HEK293 (cell line): ENCODE data around the gene FAM43A.

Experiments
- CTCF ChIA-PET: fragments of 350-600 bp; formaldehyde crosslinking; extraction: SDS; loops from one replicate; lab custom pipeline; 2021; ENCODE audit warnings: antibody characterized with exemption; lab: Yijun Ruan, JAX
- POLR2A ChIA-PET: fragments of 300-600 bp; formaldehyde crosslinking; extraction: SDS; loops from one replicate; lab custom pipeline; 2020; ENCODE audit warnings: antibody characterized with exemption, inconsistent platforms; lab: Yijun Ruan, JAX
- H3K27ac ChIP-seq: fragments of 200-500 bp; sonication (Bioruptor generic); 2 replicates; pipeline ENCODE4 v1.5.1; 2014; ENCODE audit warnings: low read depth, low read length, control low read depth, inconsistent platforms; ENCODE audit errors: extremely low read depth
- H3K36me3 ChIP-seq, 2 experiments: fragments of 200-500 bp in 1 of 2; sonication (Bioruptor generic) in 1 of 2; 1 replicate in 1 of 2; 2 replicates in 1 of 2; pipeline ENCODE4 v1.5.1; 2014 to 2017; ENCODE audit warnings: inconsistent platforms in 2 of 2, low read length in 2 of 2; ENCODE audit not compliant: control insufficient read depth in 2 of 2, insufficient read depth in 1 of 2
- H3K4me1 ChIP-seq: fragments of 200-500 bp; sonication (Bioruptor generic); 2 replicates; pipeline ENCODE4 v1.5.1; 2014; ENCODE audit warnings: mild to moderate bottlenecking, low read length, inconsistent platforms; ENCODE audit not compliant: control insufficient read depth, insufficient read depth
- H3K4me3 ChIP-seq: 2 replicates; pipeline ENCODE4 v1.5.1; 2011; ENCODE audit warnings: low read depth, mild to moderate bottlenecking, control low read depth, low read length, moderate library complexity
- H3K9me3 ChIP-seq: fragments of 200-500 bp; sonication (Bioruptor generic); 2 replicates; pipeline ENCODE4 v1.5.1; 2014; ENCODE audit warnings: low read depth, low read length, inconsistent platforms; ENCODE audit not compliant: control insufficient read depth, insufficient read depth
- IKZF3 ChIP-seq: fragments of 450-650 bp; IDR thresholded peaks from 2 replicates; pipeline ENCODE4 v1.5.0; 2018; ENCODE audit warnings: missing biosample characterization, mild to moderate bottlenecking, missing genetic modification characterization, moderate library complexity
- PRDM10 ChIP-seq: fragments of 450-650 bp; formaldehyde crosslinking; IDR thresholded peaks from 2 replicates; pipeline ENCODE4 v1.5.1; 2016; ENCODE audit warnings: missing biosample characterization, missing genetic modification characterization
- SP2 ChIP-seq: fragments of 450-650 bp; formaldehyde crosslinking; IDR thresholded peaks from 2 replicates; pipeline ENCODE4 v1.5.1; 2016; ENCODE audit warnings: missing biosample characterization, missing genetic modification characterization
- SP7 ChIP-seq: fragments of 450-650 bp; formaldehyde crosslinking; IDR thresholded peaks from 2 replicates; pipeline ENCODE4 v1.5.1; 2016; ENCODE audit warnings: missing biosample characterization, missing genetic modification characterization
- ZEB2 ChIP-seq: fragments of 450-650 bp; formaldehyde crosslinking; IDR thresholded peaks from 2 replicates; pipeline ENCODE4 v1.5.1; 2016; ENCODE audit warnings: missing biosample characterization, missing genetic modification characterization
- ZNF114 ChIP-seq: fragments of 450-650 bp; formaldehyde crosslinking; IDR thresholded peaks from 2 replicates; pipeline ENCODE4 v1.5.0; 2017; ENCODE audit warnings: missing biosample characterization, missing genetic modification characterization
- ZNF302 ChIP-seq: fragments of 450-650 bp; formaldehyde crosslinking; IDR thresholded peaks from 2 replicates; pipeline ENCODE4 v1.5.1; 2016; ENCODE audit warnings: missing biosample characterization, missing genetic modification characterization, low read depth
- ZNF488 ChIP-seq: fragments of 450-650 bp; formaldehyde crosslinking; IDR thresholded peaks from 2 replicates; pipeline ENCODE4 v1.5.1; 2016; ENCODE audit warnings: missing biosample characterization, missing genetic modification characterization
- ZNF624 ChIP-seq: fragments of 450-650 bp; formaldehyde crosslinking; IDR thresholded peaks from 2 replicates; pipeline ENCODE4 v1.5.1; 2017; ENCODE audit warnings: missing biosample characterization, missing genetic modification characterization
- ZNF747 ChIP-seq: fragments of 450-650 bp; formaldehyde crosslinking; IDR thresholded peaks from 2 replicates; pipeline ENCODE4 v1.5.1; 2016; ENCODE audit warnings: missing biosample characterization, missing genetic modification characterization
- ZNF837 ChIP-seq: fragments of 450-650 bp; formaldehyde crosslinking; IDR thresholded peaks from 2 replicates; pipeline ENCODE4 v1.5.1; 2016; ENCODE audit warnings: missing biosample characterization, missing genetic modification characterization
- TF ChIP-seq, protein P1 (sequence below): fragments of 450-650 bp; formaldehyde crosslinking; IDR thresholded peaks from 2 replicates; pipeline ENCODE4 v1.5.1; 2016; ENCODE audit warnings: missing biosample characterization, missing genetic modification characterization
- TF ChIP-seq, protein P2 (sequence below): fragments of 450-650 bp; formaldehyde crosslinking; IDR thresholded peaks from 2 replicates; pipeline ENCODE4 v1.5.1; 2017; ENCODE audit warnings: missing biosample characterization, missing genetic modification characterization
- TF ChIP-seq, protein P3 (sequence below): fragments of 450-650 bp; formaldehyde crosslinking; IDR thresholded peaks from 2 replicates; pipeline ENCODE4 v1.5.1; 2016; ENCODE audit warnings: missing biosample characterization, missing genetic modification characterization

The FAM43A gene

GRCh38 chr3:194637541-194638400 is 47.9 kb upstream of the FAM43A start:
- Histone ChIP-seq H3K36me3 (peaks cover 0 to 25% of the 10 kb centered on the region in 2 experiments; a peak in 1 of 3 replicates), H3K4me1 (no peaks in the 10 kb centered on the region), H3K27ac (no peak overlapping the region), H3K9me3 (no peaks in the 10 kb centered on the region), H3K4me3 (no peak overlapping the region)
- POLR2A ChIA-PET, result no interaction called here
- CTCF ChIA-PET, result no interaction called here
- TF ChIP-seq ZNF747 (tag by site-specific recombination) (no peak), IKZF3 (tag by site-specific recombination) (no peak), ZNF114 (tag by site-specific recombination) (no peak), PRDM10 (tag by site-specific recombination) (peak; percentile 69)
- TF ChIP-seq, protein P1, sequence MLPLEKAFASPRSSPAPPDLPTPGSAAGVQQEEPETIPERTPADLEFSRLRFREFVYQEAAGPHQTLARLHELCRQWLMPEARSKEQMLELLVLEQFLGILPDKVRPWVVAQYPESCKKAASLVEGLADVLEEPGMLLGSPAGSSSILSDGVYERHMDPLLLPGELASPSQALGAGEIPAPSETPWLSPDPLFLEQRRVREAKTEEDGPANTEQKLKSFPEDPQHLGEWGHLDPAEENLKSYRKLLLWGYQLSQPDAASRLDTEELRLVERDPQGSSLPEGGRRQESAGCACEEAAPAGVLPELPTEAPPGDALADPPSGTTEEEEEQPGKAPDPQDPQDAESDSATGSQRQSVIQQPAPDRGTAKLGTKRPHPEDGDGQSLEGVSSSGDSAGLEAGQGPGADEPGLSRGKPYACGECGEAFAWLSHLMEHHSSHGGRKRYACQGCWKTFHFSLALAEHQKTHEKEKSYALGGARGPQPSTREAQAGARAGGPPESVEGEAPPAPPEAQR (tag by site-specific recombination), result no peak

DNA sequence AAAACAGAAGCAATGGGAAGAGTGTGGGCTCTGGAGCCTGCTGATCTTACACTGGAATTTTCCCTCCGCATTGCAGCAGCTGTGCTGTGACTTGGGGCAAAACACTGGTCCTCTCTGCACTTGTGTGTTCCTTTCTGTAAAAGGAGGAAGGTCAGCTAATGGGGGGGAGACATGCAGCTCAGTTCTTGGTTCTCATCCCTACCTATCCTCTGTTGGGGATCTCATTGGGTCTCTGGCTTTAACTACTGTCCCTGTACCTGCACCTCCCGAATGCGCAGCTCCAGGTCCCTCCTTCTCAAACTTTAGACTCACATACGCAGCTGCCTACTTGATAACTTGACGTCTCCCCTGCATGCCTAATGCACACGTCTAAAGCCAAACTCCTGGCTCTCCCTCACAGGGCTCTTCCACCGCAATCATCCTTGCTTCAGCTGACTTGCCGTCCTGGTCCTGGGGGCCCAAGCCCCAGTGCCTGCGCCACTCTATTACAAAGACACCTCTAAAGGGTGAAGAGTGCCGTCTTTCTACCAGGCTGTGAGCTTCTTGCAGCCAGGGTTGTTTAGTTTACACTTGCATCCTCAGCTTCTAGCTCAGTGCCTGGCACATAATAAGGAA is 46.6 kb upstream of the FAM43A start:
- Histone ChIP-seq H3K4me3 (no peak overlapping the region), H3K36me3 (peaks cover 0 to 36% of the 10 kb centered on the region in 2 experiments; a peak in 1 of 3 replicates), H3K27ac (no peak overlapping the region), H3K9me3 (no peaks in the 10 kb centered on the region), H3K4me1 (no peaks in the 10 kb centered on the region)
- CTCF ChIA-PET, result no interaction called here
- POLR2A ChIA-PET, result no interaction called here
- TF ChIP-seq ZEB2 (tag by site-specific recombination), result no peak
- TF ChIP-seq, protein P2, sequence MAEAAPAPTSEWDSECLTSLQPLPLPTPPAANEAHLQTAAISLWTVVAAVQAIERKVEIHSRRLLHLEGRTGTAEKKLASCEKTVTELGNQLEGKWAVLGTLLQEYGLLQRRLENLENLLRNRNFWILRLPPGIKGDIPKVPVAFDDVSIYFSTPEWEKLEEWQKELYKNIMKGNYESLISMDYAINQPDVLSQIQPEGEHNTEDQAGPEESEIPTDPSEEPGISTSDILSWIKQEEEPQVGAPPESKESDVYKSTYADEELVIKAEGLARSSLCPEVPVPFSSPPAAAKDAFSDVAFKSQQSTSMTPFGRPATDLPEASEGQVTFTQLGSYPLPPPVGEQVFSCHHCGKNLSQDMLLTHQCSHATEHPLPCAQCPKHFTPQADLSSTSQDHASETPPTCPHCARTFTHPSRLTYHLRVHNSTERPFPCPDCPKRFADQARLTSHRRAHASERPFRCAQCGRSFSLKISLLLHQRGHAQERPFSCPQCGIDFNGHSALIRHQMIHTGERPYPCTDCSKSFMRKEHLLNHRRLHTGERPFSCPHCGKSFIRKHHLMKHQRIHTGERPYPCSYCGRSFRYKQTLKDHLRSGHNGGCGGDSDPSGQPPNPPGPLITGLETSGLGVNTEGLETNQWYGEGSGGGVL (tag by site-specific recombination), result no peak
- TF ChIP-seq, protein P3, sequence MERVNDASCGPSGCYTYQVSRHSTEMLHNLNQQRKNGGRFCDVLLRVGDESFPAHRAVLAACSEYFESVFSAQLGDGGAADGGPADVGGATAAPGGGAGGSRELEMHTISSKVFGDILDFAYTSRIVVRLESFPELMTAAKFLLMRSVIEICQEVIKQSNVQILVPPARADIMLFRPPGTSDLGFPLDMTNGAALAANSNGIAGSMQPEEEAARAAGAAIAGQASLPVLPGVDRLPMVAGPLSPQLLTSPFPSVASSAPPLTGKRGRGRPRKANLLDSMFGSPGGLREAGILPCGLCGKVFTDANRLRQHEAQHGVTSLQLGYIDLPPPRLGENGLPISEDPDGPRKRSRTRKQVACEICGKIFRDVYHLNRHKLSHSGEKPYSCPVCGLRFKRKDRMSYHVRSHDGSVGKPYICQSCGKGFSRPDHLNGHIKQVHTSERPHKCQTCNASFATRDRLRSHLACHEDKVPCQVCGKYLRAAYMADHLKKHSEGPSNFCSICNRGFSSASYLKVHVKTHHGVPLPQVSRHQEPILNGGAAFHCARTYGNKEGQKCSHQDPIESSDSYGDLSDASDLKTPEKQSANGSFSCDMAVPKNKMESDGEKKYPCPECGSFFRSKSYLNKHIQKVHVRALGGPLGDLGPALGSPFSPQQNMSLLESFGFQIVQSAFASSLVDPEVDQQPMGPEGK (tag by site-specific recombination), result no peak
- no peak for TF ChIP-seq SP7
- TF ChIP-seq ZNF624, result no peak
- no peak for TF ChIP-seq SP2 (tag by site-specific recombination)
- TF ChIP-seq ZNF302, result no peak
- TF ChIP-seq ZNF488 (tag by site-specific recombination), result no peak
- no peak for TF ChIP-seq ZNF837 (tag by site-specific recombination)
